ENCODE data around the gene MRNIP.

GRCh38 chr5:179860301-179860700 lies 1.7 kb upstream of the MRNIP start:
- no peak for TF ChIP-seq CTCF (IDR thresholded peaks at IDR 0.05; ENCODE audit: low read length)
- TF ChIP-seq EZH2 (IDR thresholded peaks at IDR 0.05; ENCODE audit: borderline replicate concordance, low read length): no peak

Measured in OCI-LY1 (cell line).